A549 (cell line): ENCODE measurements around the gene PIN1. TPM values are rescaled to one million over a fixed set of nuclear protein-coding genes. Genes with fewer than 3 reads are reported as not detected.

Experiments used
- ATAC-seq, 2 experiments: fragments of 200-7000 bp in 1 of 2; fragments of >200 bp in 1 of 2; cut with Nextera tagmentation in 1 of 2; cut with Tn5 transposase in 1 of 2; 3 replicates each; pipeline versions ENCODE4 v1.8.0 to v1.9.1; 2018 to 2020; ENCODE audit warnings: mild to moderate bottlenecking in 1 of 2, moderate library complexity in 1 of 2
- CTCF ChIA-PET: fragments of 300-600 bp; sonication (Branson Sonifier 250); formaldehyde crosslinking; extraction: SDS; loops from one replicate; lab custom pipeline; 2021; ENCODE audit warnings: antibody characterized with exemption, inconsistent platforms; lab: Yijun Ruan, JAX
- POLR2A ChIA-PET: fragments of 350-600 bp; formaldehyde crosslinking; extraction: SDS; loops from one replicate; lab custom pipeline; 2021; ENCODE audit warnings: antibody characterized with exemption, inconsistent platforms; lab: Yijun Ruan, JAX
- DNase-seq, 2 experiments: peaks; one replicate each; pipeline versions ENCODE4 v3.0.0 to v3.0.0-alpha.2; 2011 to 2016; ENCODE audit warnings: low read depth in 1 of 2, low spot score in 1 of 2
- FAIRE-seq: peaks from 2 replicates; lab custom pipeline; 2011; peaks lifted over from hg19 to GRCh38; lab: Jason Lieb, UNC
- H3K27ac ChIP-seq, 2 experiments: fragments of >200 bp; sonication (Bioruptor Twin); formaldehyde crosslinking; 3 replicates each; pipeline ENCODE4 v1.5.1; 2016 to 2017
- H3K4me1 ChIP-seq: fragments of >200 bp; sonication (Bioruptor Twin); formaldehyde crosslinking; 3 replicates; pipeline ENCODE4 v1.6.1; 2016
- H3K4me2 ChIP-seq: fragments of >200 bp; sonication (Bioruptor Twin); formaldehyde crosslinking; 3 replicates; pipeline ENCODE4 v1.6.1; 2016
- H3K4me3 ChIP-seq: fragments of >200 bp; sonication (Bioruptor Twin); formaldehyde crosslinking; 3 replicates; pipeline ENCODE4 v1.5.1; 2016
- H3K9me3 ChIP-seq: fragments of >200 bp; sonication (Bioruptor Twin); formaldehyde crosslinking; 3 replicates; pipeline ENCODE4 v1.6.1; 2016
- BCL3 ChIP-seq: fragments of >200 bp; sonication (Bioruptor Twin); formaldehyde crosslinking; IDR thresholded peaks from 3 replicates; pipeline ENCODE4 v1.6.1; 2016
- BHLHE40 ChIP-seq: IDR thresholded peaks from 2 replicates; pipeline ENCODE4 v1.6.1; 2012; ENCODE audit warnings: low read depth, low read length, inconsistent platforms
- CHD4 ChIP-seq: fragments of 200-600 bp; sonication (generic); IDR thresholded peaks from 2 replicates; pipeline ENCODE4 v1.6.1; 2016; ENCODE audit warnings: antibody characterized with exemption, mild to moderate bottlenecking, borderline replicate concordance
- CTCF ChIP-seq: fragments of >200 bp; sonication (Bioruptor Twin); formaldehyde crosslinking; IDR thresholded peaks from 3 replicates; pipeline ENCODE4 v1.5.1; 2016
- EHMT2 ChIP-seq: fragments of 200-600 bp; sonication (generic); IDR thresholded peaks from 2 replicates; pipeline ENCODE4 v1.6.1; 2016; ENCODE audit warnings: antibody characterized with exemption, low read depth, mild to moderate bottlenecking, moderate library complexity
- EP300 ChIP-seq, 2 experiments: fragments of >200 bp; sonication (Bioruptor Twin); formaldehyde crosslinking; IDR thresholded peaks; 2 replicates in 1 of 2; 3 replicates in 1 of 2; pipeline ENCODE4 v1.6.1; 2016 to 2017
- HDAC2 ChIP-seq: fragments of 200-600 bp; sonication (generic); IDR thresholded peaks from 2 replicates; pipeline ENCODE4 v1.6.1; 2016
- JUN ChIP-seq, 2 experiments: fragments of >200 bp; sonication (Bioruptor Twin); formaldehyde crosslinking; IDR thresholded peaks; 2 replicates in 1 of 2; 3 replicates in 1 of 2; pipeline ENCODE4 v1.6.1; 2016 to 2017
- KDM5A ChIP-seq: fragments of 200-600 bp; sonication (generic); IDR thresholded peaks from 2 replicates; pipeline ENCODE4 v1.6.1; 2016; ENCODE audit warnings: antibody characterized with exemption, mild to moderate bottlenecking
- MAZ ChIP-seq: fragments of 150-350 bp; IDR thresholded peaks from 2 replicates; pipeline ENCODE4 v1.6.1; 2014; ENCODE audit warnings: antibody characterized with exemption, low read depth, low read length, borderline replicate concordance
- PHF8 ChIP-seq: fragments of 200-600 bp; sonication (generic); IDR thresholded peaks from 2 replicates; pipeline ENCODE4 v1.6.1; 2016; ENCODE audit warnings: low read depth, mild to moderate bottlenecking, antibody characterized with exemption, moderate library complexity, borderline replicate concordance
- POLR2A ChIP-seq: IDR thresholded peaks from 2 replicates; pipeline ENCODE4 v1.6.1; 2012; ENCODE audit warnings: mild to moderate bottlenecking, low read length
- RAD21 ChIP-seq, 2 experiments: fragments of >200 bp in 1 of 2; sonication (Bioruptor Twin) in 1 of 2; formaldehyde crosslinking in 1 of 2; IDR thresholded peaks in 1 of 2; conservative IDR thresholded peaks in 1 of 2; 2 replicates in 1 of 2; 3 replicates in 1 of 2; pipeline ENCODE4 v1.6.1; 2012 to 2018; ENCODE audit warnings: inconsistent platforms in 1 of 2
- RNF2 ChIP-seq: fragments of 200-600 bp; sonication (generic); IDR thresholded peaks from 2 replicates; pipeline ENCODE4 v1.6.1; 2016; ENCODE audit warnings: low read depth, mild to moderate bottlenecking, antibody characterized with exemption, moderate library complexity, borderline replicate concordance
- TP53 ChIP-seq: fragments of 250-450 bp; sonication (Bioruptor Pico); IDR thresholded peaks from 2 replicates; pipeline ENCODE4 v1.5.0; 2021; ENCODE audit warnings: mild to moderate bottlenecking, moderate library complexity
- ZFP36 ChIP-seq: fragments of 450-650 bp; IDR thresholded peaks from 2 replicates; pipeline ENCODE4 v1.6.1; 2014; ENCODE audit warnings: borderline replicate concordance; ENCODE audit not compliant: partially characterized antibody
- ZSCAN20 ChIP-seq: fragments of 250-450 bp; sonication (Bioruptor Pico); IDR thresholded peaks from 2 replicates; pipeline ENCODE4 v1.8.0; 2022; ENCODE audit warnings: mild to moderate bottlenecking, moderate library complexity
- WGBS: methylation state at CpG from one replicate; pipeline ENCODE4 v1.1.6; 2017; ENCODE audit errors: missing lambda C conversion rate; 5-methylcytosine and 5-hydroxymethylcytosine counted together
- polyA plus RNA-seq, 4 experiments: library from polyadenylated mRNA; depleted of rRNA in 3 of 4; stranded (reverse); fragments of >200 nt; fragmentation: RNase III in 1 of 4; extraction: RNeasy Plus Mini Kit Qiagen cat#74134 plus additional on column Dnase treatment in 1 of 4; gene quantifications; 2 replicates in 3 of 4; 3 replicates in 1 of 4; pipeline ENCODE4 v1.2.3, GENCODE V29; 2011 to 2017
- TF ChIP-seq, protein P1 (sequence below): IDR thresholded peaks from 2 replicates; pipeline ENCODE4 v1.6.1; 2012
- TF ChIP-seq, protein P2 (sequence below): fragments of 450-650 bp; IDR thresholded peaks from 2 replicates; pipeline ENCODE4 v1.6.1; 2014; ENCODE audit warnings: antibody characterized with exemption
- TF ChIP-seq, protein P3 (sequence below): IDR thresholded peaks from 2 replicates; pipeline ENCODE4 v1.6.1; 2012

The PIN1 gene
- polyA plus RNA-seq, 2 of the 4 experiments (the other 2 are of a cell fraction), result 30.0 to 58.5 TPM

GRCh38 chr19:9823816-9824215 is 11.3 kb upstream of the PIN1 start:
- H3K27ac ChIP-seq, result no peak overlapping the region
- no peak for FAIRE-seq
- WGBS, result 91% methylated on average over 5 of the region's 5 CpGs
- CTCF ChIA-PET, result no interaction called here
- H3K4me1 ChIP-seq, result peaks cover 10% of the 10 kb centered on the region
- no peak for TF ChIP-seq HDAC2
- no peak for TF ChIP-seq TP53
- no peak for TF ChIP-seq ZSCAN20
- TF ChIP-seq, protein P1, sequence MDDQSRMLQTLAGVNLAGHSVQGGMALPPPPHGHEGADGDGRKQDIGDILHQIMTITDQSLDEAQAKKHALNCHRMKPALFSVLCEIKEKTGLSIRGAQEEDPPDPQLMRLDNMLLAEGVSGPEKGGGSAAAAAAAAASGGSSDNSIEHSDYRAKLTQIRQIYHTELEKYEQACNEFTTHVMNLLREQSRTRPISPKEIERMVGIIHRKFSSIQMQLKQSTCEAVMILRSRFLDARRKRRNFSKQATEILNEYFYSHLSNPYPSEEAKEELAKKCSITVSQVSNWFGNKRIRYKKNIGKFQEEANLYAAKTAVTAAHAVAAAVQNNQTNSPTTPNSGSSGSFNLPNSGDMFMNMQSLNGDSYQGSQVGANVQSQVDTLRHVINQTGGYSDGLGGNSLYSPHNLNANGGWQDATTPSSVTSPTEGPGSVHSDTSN, result no peak
- no peak for TF ChIP-seq BHLHE40
- no peak for TF ChIP-seq ZFP36
- TF ChIP-seq CTCF, result no peak
- no peak for TF ChIP-seq RAD21 (conservative IDR thresholded peaks at IDR 0.05 in 1 of 2, IDR thresholded peaks at IDR 0.05 in 1 of 2)
- no peak for TF ChIP-seq EHMT2
- no peak for TF ChIP-seq EP300 (IDR thresholded peaks at IDR 0.05)
- H3K4me3 ChIP-seq, result no peak overlapping the region
- POLR2A ChIA-PET, result no interaction called here
- no peak for DNase-seq
- no peaks in the 10 kb centered on the region for H3K9me3 ChIP-seq
- no peak for ATAC-seq
- H3K4me2 ChIP-seq, result no peak overlapping the region

- TF ChIP-seq RNF2, result no peak
- TF ChIP-seq JUN (IDR thresholded peaks at IDR 0.05), result peak; percentile 67 to 86
- no peak for TF ChIP-seq MAZ
- peak; percentile 84 for TF ChIP-seq POLR2A
- TF ChIP-seq KDM5A, result peak; percentile 40; the same call in 1 of the 2 replicates
- TF ChIP-seq CTCF, result no peak
- TF ChIP-seq PHF8, result 0 out of 2 replicates have a peak, but pooled peaks have one; percentile 58
- TF ChIP-seq, protein P2, sequence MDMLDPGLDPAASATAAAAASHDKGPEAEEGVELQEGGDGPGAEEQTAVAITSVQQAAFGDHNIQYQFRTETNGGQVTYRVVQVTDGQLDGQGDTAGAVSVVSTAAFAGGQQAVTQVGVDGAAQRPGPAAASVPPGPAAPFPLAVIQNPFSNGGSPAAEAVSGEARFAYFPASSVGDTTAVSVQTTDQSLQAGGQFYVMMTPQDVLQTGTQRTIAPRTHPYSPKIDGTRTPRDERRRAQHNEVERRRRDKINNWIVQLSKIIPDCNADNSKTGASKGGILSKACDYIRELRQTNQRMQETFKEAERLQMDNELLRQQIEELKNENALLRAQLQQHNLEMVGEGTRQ, result peak; percentile 43
- TF ChIP-seq, protein P3, sequence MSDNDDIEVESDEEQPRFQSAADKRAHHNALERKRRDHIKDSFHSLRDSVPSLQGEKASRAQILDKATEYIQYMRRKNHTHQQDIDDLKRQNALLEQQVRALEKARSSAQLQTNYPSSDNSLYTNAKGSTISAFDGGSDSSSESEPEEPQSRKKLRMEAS, result peak; percentile 70
- TF ChIP-seq BCL3, result peak; percentile 49; the same call in 2 of the 3 replicates
- no peak for TF ChIP-seq CHD4
- TF ChIP-seq, all 56 proteins: peak for 7
- H3K4me2 ChIP-seq, result peak within 1 kb of the TSS; percentile 95
- ChIA-PET POLR2A (interaction anchor here (0.6 to 2.0 kb wide), 4 partner anchors 9 to 241 kb away, joined by 4 to 11 read pairs (median 6); partner anchors contain the start of genes FBXL12 and ZNF846), CTCF (interaction anchor here (0.7 kb wide), 1 partner anchor 20 kb away, joined by 3 read pairs; no protein-coding TSS in a partner anchor)
- DNase-seq (peak; percentile 86 to 90), FAIRE-seq (no peak), ATAC-seq (peak; percentile 99)
- WGBS, result 0% methylated on average over 16 of the region's 62 CpGs
- H3K27ac ChIP-seq, result peak within 1 kb of the TSS; percentile 86 to 91
- peak within 1 kb of the TSS; percentile 67 for H3K4me3 ChIP-seq
- peaks cover 9% of the 10 kb centered on the region; the same call in 2 of the 3 replicates for H3K4me1 ChIP-seq
- no peaks in the 10 kb centered on the region for H3K9me3 ChIP-seq
Measured at GRCh38 chr19:9827289-9828238, 7.6 kb upstream of the PIN1 start, which contains the start of gene UBL5. UBL5 (plus strand) TSS chr19:9827918; CDS start chr19:9828338, 420 bp downstream.
